Neutrophil (primary cell): ENCODE results near the gene IFIT5.
"Not testable (repeated sequence)": the region's sequence is repeated elsewhere in the genome, so short reads cannot be mapped to it uniquely, and the experiment has no call there.

Experiments used
- H3K27ac ChIP-seq: fragments of 200-600 bp; sonication (generic); 2 replicates; pipeline ENCODE4 v1.5.1; 2016; ENCODE audit warnings: mild to moderate bottlenecking, moderate library complexity
- H3K27me3 ChIP-seq: fragments of 200-600 bp; sonication (generic); 2 replicates; pipeline ENCODE4 v1.6.0; 2016; ENCODE audit warnings: mild to moderate bottlenecking
- H3K36me3 ChIP-seq: fragments of 200-600 bp; sonication (generic); 2 replicates; pipeline ENCODE4 v1.5.1; 2017
- H3K4me1 ChIP-seq, 2 experiments: fragments of 200-600 bp in 1 of 2; sonication (generic) in 1 of 2; 1 replicate in 1 of 2; 2 replicates in 1 of 2; pipeline versions ENCODE4 v1.5.1 to v1.6.1; 2013 to 2016; ENCODE audit warnings: low read depth in 1 of 2, low read length in 1 of 2, mild to moderate bottlenecking in 1 of 2, moderate library complexity in 1 of 2; ENCODE audit not compliant: control insufficient read depth in 1 of 2, insufficient read depth in 1 of 2
- H3K4me3 ChIP-seq, 2 experiments: fragments of 200-600 bp in 1 of 2; sonication (generic) in 1 of 2; 1 replicate in 1 of 2; 2 replicates in 1 of 2; pipeline ENCODE4 v1.5.1; 2013 to 2016; ENCODE audit warnings: low read depth in 1 of 2, low read length in 1 of 2, mild to moderate bottlenecking in 1 of 2, moderate library complexity in 1 of 2
- H3K9me3 ChIP-seq: fragments of 200-600 bp; sonication (generic); 2 replicates; pipeline ENCODE4 v1.5.1; 2016
- TF ChIP-seq, protein P1 (sequence below): fragments of 200-600 bp; sonication (generic); IDR thresholded peaks from 2 replicates; pipeline ENCODE4 v1.5.1; 2016; ENCODE audit warnings: antibody characterized with exemption

Gene IFIT5

DNA sequence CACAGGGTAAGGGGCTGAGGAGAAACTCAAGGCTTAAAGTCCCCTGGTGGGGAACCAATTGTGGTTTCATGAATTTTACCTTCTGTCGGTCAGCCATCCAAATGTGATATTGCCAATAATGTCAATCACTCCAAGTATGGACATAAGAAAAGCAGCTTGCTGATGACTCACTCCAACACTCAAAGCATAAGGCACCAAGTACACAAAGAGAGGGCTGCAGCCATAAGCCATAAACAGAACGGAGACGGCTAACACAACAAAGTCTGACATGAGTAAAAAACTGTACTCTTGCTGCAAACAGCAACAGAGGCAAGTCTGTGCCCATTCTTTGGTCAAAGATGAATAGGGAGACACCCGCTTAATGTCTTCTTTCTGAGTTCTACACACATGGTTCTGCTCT lies 24.2 kb downstream of the IFIT5 start:
- H3K4me3 ChIP-seq, result no peak overlapping the region
- H3K4me1 ChIP-seq, result no peaks in the 10 kb centered on the region
- H3K36me3 ChIP-seq, result no peaks in the 10 kb centered on the region
- peaks cover 46% of the 10 kb centered on the region for H3K27me3 ChIP-seq
- TF ChIP-seq, protein P1, sequence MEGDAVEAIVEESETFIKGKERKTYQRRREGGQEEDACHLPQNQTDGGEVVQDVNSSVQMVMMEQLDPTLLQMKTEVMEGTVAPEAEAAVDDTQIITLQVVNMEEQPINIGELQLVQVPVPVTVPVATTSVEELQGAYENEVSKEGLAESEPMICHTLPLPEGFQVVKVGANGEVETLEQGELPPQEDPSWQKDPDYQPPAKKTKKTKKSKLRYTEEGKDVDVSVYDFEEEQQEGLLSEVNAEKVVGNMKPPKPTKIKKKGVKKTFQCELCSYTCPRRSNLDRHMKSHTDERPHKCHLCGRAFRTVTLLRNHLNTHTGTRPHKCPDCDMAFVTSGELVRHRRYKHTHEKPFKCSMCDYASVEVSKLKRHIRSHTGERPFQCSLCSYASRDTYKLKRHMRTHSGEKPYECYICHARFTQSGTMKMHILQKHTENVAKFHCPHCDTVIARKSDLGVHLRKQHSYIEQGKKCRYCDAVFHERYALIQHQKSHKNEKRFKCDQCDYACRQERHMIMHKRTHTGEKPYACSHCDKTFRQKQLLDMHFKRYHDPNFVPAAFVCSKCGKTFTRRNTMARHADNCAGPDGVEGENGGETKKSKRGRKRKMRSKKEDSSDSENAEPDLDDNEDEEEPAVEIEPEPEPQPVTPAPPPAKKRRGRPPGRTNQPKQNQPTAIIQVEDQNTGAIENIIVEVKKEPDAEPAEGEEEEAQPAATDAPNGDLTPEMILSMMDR, result no peak
- no peak overlapping the region for H3K27ac ChIP-seq
- H3K9me3 ChIP-seq, result no peaks in the 10 kb centered on the region

DNA sequence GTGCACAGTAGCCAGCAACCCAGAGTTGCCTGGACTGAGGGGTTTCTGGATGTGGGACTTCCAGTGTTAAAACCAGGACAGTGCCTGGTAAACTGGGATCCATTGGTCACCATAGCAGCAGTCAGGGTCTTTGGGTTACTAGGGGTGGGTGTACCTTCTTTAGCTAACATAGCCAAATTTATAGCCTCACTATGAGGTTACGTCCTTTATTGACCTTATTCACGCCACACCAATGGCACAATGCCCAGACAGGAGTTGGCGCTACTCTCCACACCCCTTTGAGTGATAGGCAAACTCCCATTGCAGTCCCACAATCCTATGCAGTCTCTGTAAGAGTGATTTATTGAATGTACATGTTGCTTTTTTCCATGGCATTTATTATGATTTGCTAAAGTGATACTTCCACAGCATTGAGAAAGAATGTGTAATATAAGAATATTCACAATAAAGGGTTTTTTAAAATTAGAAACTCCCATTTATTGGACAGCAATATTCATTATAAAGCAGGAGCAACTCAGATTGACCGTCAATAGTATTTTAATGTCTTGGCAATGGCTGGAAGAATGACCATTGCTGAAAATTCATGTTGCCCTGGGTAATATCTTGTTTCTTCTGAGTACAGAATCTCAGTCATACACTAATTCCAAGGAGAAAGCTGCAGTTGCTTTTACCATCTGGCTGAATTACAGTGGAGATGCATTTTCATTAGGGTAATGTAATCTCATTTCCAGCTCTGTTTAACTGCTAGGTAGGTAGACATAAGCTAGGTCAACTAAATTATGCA lies 26.1 kb downstream of the IFIT5 start:
- TF ChIP-seq, protein P1, result no peak
- H3K36me3 ChIP-seq, result no peaks in the 10 kb centered on the region
- H3K9me3 ChIP-seq, result no peaks in the 10 kb centered on the region
- peaks cover 27% of the 10 kb centered on the region for H3K27me3 ChIP-seq
- H3K4me3 ChIP-seq, result no peak overlapping the region
- no peaks in the 10 kb centered on the region for H3K4me1 ChIP-seq
- H3K27ac ChIP-seq, result no peak overlapping the region

DNA sequence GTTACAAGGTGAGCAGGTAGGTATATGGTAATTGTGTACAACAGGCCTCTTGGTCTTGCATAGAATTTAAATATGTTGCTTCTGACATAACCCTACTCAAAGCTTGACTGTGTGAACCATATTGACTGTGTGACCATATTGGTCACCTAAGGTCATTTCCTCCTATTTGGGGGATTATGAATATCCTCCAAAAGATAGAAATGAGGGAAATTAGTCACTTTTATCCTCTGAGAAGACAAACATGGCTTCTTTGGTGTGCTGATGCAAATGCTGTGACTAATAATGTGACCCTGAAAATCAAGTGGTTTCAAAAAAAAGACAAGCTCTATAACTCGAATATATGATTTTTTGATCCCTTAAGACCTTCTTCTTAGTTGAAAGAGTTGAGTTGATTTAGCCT lies 27.9 kb downstream of the IFIT5 start:
- H3K4me1 ChIP-seq, result no peaks in the 10 kb centered on the region
- no peaks in the 10 kb centered on the region for H3K9me3 ChIP-seq
- H3K36me3 ChIP-seq, result no peaks in the 10 kb centered on the region
- no peak overlapping the region for H3K27ac ChIP-seq
- TF ChIP-seq, protein P1, result no peak
- H3K4me3 ChIP-seq, result no peak overlapping the region
- peaks cover 15% of the 10 kb centered on the region for H3K27me3 ChIP-seq

DNA sequence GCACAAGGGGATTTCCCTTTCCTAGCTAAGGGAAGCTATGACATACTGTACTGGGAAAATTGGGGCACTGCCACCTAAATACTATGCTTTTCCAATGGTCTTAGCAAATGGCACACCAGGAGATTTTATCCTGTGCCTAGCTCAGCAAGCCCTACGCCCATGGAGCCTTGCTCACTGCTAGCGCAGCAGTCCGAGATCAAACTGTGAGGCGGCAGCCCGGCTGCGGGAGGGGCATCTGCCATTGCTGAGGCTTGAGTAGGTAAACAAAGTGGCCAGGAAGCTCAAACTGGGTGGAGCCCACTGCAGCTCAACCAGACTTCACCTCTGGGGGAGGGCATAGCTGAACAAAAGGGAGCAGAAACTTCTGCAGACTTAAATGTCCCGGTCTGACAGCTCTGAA lies 30.5 kb downstream of the IFIT5 start:
- H3K4me3 ChIP-seq, H3K4me1 ChIP-seq, H3K36me3 ChIP-seq, H3K27ac ChIP-seq, H3K27me3 ChIP-seq, H3K9me3 ChIP-seq: not testable (repeated sequence)

DNA sequence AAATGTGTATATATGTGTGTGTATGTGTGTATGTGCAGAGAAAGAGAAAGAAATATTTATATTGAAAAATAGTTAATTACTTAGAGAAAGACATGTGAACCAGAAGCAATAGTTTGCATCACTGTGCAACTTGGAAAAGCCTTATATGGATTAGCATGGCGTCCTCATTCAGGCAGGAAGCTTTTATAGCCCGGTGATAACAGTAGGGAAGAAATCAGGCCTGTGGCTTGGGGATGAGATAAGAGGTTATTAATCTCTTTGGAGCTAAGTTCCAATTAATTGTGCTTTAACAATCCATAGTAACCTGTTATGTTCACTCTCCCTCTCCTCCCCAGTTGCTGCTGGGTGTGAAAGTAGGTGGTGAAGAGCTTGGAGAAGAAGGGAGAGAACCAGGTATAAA lies 36.5 kb downstream of the IFIT5 start:
- no peaks in the 10 kb centered on the region for H3K27me3 ChIP-seq
- no peak overlapping the region for H3K4me3 ChIP-seq
- H3K4me1 ChIP-seq, result no peaks in the 10 kb centered on the region
- H3K27ac ChIP-seq, result no peak overlapping the region
- H3K36me3 ChIP-seq, result no peaks in the 10 kb centered on the region
- TF ChIP-seq, protein P1, result no peak
- no peaks in the 10 kb centered on the region for H3K9me3 ChIP-seq

DNA sequence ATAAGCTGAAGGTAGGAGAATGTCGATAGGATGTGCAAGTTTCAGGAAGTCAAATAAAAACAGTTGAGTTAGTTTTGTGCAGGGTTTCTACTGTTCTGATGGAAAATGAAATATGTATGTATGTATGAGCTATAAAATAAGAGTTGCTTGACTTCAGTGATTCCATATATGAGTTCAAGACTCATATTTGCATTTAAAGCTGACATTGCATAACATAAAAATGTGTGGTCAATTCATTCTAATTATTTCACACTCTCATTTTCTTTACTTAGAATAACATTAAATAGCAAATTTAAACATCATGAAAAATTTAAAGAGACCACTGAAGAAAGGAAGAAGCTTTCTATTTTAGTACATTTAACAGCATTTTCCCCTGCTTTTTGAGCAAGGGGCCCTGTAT lies 37.8 kb downstream of the IFIT5 start:
- Histone ChIP-seq H3K27ac (no peak overlapping the region), H3K4me3 (no peak overlapping the region), H3K4me1 (no peaks in the 10 kb centered on the region), H3K9me3 (no peaks in the 10 kb centered on the region), H3K36me3 (no peaks in the 10 kb centered on the region), H3K27me3 (peaks cover under 1% of the 10 kb centered on the region)
- TF ChIP-seq, protein P1, result no peak
